Activated CD8-positive, alpha-beta memory T cell treated with anti-CD3 and anti-CD28 coated beads for 48 hours (primary cell): Measurements from ENCODE around the gene KCTD16.

ENCODE experiments used
- DNase-seq, 3 experiments: peaks; one replicate each; pipeline ENCODE4 v3.0.0-alpha.2; 2020; ENCODE audit warnings: low read depth in 2 of 3, low spot score in 2 of 3

KCTD16 gene

DNA sequence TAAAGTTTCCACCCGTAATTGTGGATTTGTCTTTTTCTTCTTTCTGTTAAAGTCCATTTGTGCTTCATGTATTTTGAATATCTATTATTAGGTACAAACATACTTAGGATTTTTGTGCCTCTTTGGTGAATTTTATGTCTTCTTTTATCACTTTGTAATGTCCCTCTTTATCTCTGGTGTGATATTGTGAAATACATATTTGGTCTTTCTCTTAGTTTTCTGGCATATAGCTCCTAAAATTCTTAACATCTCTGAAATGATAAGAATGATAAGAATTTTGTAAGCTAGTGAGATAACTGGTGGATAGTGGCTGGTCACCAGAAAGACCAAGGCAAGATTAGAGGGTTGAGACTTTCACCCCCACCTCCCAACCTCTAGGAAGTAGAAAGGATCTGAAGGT, 111.1 kb downstream of the KCTD16 start:
- no peak for DNase-seq

DNA sequence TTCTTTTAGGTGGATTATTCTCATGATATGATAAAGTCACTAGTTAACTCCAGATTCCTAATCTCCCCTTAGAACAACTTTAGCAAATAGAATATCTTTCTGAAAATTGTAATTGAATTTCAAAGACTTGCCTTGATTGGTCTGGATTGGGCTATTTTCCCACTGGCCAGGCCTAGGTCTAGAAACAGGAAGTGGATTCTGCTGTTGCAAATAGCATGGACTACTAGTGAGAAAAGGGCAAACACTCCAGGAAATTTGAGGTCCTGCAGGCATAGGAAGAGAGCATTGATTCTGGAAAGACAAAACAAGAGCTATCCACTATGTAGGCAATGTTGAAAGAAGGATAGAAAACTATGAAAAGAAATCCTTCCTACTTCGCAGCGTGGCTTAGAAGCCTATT, 113.4 kb downstream of the KCTD16 start:
- DNase-seq, result no peak

DNA sequence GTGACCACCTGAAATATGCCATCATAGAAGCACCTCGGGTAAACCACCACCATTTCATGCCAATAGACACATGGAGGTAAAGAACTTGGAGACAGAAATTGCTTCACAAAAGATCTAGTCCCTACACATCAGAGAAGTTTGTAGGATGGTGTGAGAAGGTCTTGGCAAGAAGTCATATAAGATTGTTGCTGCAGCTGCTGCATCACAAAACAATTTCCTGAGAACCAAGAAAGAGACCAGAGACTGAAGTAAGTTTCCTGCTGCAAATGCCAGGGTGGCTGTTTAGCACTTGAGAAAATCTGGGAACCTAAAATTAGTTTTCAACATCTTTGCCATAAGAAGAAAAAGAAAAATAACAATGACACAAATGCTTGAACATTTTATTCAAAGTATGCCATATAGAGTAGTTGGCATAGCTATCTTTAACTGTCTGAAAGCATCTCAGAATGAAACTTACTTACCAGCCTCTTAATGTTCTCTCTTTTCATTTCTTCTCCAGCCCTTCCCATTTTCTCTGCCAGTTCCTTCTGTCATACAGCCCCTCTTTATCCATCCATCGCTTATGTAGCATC, 114.3 kb downstream of the KCTD16 start:
- no peak for DNase-seq

DNA sequence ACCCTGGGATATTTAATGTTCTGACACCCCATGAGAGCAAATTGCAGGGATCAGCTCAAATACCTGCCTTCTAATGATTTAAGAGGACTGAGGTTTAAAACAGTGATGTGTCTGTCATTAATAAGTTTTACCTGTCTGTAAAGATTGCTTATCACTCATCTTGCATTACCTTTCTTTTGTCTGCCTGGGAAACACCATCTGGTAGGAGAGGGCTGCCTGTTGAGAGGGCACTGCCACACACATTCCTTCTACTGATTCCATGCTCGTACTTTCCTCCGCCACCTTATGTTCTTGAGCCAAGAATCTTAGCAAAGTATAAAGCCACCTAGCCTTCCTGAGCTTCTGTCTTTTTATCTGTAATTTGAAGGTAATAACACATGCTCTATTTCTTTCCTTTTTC, 118.6 kb downstream of the KCTD16 start:
- no peak for DNase-seq

DNA sequence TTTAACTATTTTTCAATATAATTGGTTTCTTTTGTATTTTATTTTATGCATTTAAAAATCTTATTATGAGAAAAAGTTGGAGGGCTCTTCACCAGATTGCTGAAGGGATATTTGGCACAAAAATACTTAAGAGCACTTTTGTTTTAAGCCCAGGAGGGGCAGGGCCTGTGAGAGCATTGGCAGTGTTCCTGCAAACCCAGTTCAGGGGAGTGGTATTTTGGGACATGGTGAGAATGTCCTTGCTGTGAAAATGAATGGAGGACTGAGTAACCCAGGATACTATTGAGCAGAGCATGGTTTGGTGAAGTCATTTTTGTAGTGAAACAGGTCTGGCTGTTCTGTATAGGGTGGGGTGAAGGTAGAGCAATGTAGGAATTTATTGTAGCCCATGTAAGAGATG, 121.4 kb downstream of the KCTD16 start:
- DNase-seq, result no peak

DNA sequence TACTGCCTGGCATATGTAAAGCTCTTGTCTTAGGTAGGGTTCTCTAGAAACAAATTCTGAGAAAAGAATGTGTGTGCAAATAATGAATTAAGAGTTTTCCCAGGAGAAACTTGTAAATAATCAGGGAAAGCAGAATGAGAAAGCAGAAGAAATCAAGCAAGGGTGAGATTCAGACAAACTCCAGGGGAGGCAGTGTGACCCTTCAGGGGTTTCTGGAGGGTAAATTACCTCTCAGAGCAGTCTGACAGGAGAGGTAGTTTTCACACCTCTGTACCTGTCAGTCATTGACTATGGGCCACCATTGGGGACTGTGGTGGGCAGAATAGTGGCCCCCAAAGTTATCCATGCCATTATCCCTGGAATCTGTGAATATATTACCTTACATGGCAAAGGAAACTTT, 124.6 kb downstream of the KCTD16 start:
- no peak for DNase-seq

DNA sequence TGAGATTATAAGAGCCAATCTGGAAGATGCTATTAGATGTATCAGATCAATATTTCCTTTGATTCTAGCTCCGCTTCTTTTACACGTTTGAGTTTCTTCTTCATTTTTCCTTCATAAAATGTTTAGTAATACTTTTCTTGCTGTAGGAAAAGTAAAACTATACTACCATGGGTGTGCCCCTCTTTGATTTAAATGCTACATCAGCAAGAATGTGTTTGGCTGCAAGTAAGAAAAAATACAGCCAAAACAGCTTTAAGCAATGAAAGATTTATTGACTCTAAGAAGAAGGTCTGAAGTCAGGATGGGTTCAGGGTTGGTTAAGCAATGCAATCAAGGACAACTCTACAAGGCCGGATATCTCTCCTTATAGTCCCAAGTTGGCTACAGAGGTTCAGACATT, 126.4 kb downstream of the KCTD16 start:
- no peak for DNase-seq

DNA sequence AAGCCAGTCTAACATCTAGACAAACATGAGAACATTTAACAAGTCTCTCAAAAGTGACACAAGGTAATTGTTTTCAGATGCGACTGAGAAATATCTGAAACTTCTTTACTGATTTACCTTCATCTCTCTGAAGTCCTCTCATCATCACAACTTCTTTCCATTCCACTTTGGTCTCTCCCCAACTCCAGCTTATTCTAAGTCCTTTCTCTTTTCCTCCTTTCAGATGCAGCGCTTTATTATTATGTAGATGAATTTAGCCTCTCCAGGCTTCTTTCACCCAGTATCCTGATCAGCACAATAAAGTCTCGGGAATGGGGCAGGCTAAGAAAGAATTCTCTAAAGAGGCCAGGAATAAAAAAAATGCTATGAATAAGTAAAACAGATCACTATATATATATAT, 128.0 kb downstream of the KCTD16 start:
- DNase-seq, result no peak

DNA sequence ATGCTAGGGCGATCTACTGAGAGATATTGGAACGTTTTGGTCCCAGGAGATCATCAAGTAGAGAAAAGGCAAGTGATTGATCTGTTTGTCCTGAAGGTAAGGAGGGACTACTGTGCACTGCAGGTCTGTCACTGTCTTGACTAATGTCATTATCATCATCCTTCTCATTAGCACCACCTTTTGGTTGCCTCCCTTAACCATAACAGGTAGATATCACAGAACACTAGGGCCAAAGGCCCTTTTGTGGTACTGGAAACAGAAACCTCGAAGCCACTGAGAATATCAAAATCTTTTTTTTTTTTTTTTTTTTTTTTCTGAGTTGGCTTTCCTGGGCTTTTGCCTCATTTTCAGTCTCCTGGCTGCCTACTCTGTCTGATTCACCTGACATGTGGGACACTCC, 134.0 kb downstream of the KCTD16 start:
- no peak for DNase-seq

DNA sequence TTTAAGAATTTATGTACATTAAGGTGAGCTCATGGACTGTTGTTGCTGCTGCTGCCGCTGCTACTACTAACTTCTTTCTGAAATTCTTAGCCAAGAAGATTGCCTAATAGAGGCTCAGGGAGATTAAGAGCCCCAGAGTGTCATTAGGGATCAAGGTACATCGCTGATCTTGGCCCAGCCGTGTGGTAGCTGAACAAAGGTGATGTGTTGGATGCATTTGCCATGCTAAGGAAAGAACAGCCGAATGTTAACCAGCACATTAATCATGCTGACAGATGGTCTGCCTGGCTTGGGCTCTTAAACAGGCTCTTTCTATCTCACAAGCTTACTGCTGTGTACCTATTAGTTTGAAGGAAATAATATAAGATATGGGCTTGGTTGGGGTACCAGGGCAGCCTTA, 137.1 kb downstream of the KCTD16 start:
- DNase-seq, result no peak

DNA sequence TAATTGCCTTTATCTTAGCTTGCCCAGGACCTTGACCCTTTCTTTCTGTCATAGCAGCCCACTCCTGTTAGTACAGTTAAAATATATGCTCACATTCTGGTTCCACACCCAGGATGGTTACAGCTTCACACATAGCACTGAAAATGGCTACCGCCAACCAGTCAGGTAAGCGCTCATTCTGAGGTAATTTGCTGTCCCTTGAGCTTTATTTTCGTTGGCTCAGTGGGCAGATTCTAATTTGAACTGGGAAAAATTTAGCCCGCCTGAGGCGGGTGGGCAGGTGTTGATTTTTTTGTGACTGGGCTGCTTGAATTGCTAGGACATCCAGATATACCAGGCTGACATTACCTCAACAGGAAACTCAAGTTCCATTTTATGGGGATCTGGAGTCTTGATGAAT, 137.5 kb downstream of the KCTD16 start:
- DNase-seq, result no peak

DNA sequence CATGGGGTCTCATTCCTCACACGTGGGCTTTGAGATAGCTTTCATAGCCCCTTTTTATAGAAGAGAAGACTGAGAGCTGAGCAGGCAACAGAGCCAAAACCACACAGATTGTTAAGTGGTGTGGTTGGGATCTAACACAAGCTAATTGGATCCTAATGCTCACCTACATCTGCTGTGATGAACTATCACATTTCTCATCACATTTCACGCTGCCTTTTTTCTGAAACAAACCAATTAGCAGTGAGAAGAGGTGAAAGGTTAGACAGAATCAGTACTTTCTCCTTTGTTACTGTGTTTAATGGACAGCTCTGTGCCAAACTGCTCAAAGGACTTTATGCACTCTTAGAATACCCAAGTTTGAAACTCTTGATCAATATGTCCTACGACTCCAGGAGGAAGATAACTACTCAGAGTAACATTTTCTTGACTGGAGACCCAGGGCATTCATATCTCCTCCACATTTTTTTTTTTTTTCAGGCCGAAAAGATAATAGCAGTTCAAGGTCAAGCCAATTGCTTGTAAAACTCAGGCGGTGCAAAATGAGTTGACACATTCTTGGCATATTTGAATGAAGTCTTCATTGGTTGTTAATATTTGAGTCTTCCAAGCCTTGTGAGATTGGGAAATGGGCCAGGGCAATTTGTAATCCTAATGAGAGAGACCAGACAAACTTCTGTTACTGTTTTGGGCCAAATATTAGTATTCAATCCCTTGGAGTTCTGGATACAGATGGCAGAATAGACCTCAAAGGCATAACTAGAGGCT, 138.4 kb downstream of the KCTD16 start:
- no peak for DNase-seq

DNA sequence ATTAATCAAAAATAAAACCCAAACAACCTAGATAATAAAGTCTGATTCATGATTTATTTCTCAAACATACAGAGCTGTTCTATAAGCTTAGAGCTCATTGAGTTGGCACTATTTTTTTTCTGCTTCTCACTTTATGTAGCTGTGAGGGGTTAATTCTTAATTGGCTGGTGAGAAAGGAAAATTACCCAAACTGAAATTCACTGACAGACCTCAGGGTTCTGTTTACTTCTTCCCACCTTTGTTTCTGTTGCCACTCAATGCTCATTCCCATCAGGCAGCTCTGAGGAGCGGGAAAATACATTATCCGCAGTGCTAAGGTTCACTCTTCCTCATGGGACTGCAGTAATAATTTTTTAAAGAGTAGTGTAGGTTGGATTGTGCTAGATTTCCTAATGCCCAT, 139.9 kb downstream of the KCTD16 start:
- no peak for DNase-seq

DNA sequence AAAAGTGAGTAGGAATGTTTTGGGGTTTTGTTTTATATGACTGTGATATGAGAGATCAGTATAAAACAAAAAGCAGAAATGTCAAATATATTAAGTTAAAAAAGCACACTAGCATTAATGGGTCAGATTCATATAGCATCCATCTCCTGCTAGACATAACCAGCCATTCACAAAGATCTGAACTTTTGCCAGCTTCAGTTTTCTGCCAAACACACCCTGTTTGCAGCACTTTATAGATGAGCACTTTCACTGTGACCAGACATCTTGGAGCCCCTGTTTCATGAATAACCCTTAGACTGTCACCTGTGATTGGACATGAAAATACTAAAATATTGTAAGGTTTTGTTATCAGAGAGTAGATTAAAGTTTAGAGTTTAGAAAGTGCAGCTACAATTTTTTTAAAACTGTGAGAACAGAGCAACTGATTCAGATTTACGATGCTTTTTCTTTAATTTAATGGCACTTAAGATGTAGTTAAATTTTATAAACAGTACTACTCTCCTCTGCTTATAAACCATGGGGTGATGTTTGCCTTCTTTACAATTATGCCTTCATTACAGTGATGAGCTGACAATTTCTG, 142.6 kb downstream of the KCTD16 start:
- no peak for DNase-seq

DNA sequence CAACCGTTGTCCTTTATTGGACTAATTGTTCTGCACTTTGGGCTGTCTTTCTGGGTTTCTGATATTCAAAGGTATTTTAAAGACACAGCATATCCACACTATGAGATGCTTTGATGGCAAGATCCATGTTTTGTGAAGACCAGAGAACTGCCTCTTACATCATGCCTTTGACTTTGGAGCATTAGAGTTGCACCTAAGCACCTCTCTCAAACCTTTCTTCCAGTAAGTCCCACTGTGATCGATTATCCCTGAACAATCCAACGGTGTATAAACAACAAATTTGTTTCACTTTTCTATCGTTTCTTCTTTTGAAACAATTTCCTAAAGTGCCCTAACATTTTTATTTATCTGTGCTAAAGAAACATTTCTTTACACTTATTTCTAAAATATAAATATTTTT, 144.4 kb downstream of the KCTD16 start:
- no peak for DNase-seq

DNA sequence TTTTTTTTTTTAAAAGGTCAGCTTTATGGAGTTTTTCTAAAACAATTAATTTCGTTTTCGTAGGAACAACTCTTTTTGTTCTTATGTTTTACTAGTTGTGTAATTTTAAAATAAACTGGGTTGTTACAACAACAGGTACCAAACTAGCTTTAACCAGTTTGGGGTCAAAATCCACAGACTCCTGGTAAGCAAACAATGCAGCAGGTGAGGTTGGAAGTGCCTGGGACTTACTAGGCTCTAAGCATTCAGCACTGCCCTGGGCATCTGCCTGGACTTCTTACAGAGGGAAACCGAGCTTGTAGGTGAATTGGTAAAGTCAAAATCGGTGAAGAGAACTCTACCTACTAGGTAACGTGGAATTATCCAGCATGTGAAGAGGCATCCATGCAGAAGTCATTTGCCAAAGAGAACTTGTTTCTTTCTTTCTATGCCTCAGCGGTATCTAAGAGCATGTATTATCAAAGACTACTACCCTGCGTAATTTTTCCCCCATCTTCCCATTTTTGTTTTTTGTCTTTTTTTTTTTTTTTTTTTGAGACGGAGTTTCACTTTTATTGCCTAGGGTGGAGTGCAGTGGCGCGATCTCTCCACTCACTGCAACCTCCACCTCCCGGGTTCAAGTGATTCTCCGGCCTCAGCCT, 145.4 kb downstream of the KCTD16 start:
- DNase-seq, result no peak

DNA sequence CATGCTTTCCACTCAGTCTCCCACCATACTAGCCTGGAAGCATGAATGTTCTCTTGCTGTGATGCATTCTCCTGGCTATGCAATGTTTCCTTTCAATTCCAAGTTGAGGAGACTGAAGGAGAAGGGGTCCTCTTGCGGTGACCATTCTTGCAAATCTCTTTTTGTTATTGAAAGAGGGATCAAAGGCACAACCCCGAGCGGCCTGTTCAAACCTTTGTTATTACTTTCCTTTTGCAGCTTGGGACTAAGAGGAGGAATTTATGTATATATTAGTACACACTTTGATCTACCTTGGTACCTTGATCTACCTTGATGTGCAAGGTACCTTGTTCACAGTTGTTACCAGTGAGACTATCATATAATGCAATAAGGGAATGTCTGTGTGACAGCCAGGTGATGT, 147.3 kb downstream of the KCTD16 start:
- no peak for DNase-seq

DNA sequence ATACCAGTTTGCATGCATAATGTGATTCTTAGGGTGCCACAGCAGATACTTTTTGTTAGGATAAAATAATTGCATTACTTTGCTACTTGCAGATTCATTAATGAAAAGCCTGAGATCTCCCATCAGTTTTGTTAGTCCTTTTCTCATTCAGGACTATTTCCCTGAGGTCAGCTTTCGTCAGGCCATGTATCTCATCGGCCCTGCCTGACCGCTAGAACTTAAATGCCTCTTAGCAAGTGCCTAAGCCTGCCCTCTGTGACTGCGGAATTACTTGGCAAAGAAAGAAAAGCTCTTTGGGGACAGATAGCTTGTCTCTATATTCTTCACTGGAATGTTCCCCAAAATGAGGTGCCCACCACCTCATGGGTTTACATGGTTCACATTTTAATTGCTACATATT, 147.8 kb downstream of the KCTD16 start:
- no peak for DNase-seq

DNA sequence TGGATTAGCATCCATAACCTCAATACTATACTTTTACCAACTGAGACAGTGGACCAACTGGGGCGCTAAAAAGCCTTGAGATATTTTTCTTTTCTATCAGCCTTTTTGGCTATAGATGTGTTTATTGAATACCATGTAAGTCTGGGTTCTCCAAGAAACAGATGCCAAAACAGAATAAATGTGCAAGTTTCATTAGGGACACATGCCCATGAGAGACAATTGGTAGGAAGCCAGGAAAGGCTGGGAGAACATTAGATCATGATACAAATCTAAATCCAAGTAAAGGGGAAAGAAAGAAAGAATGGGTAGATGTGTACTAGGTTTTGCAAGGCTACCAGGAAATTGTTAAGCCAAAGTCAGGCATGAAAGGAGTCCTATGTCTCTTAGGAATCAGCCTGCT, 152.5 kb downstream of the KCTD16 start:
- no peak for DNase-seq

DNA sequence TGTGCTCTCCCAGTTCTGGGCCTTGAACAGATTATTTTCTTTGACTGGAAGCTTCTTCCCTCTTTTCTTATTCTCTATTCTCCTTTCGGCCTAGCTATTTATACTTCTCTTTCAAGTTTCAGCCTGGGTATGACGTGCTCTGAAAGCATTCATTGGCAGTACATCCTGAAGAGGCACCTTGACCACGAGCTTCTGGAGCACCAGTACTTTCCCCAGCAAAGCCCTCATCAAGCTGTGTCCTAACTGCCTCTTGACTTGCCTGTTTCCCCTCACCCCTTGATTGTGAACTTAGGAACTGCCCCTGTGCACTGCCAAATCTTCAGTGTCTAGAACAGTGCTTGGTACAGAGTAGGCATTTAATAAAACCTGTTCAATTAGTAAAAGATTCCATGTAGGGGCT, 154.9 kb downstream of the KCTD16 start:
- no peak for DNase-seq

DNA sequence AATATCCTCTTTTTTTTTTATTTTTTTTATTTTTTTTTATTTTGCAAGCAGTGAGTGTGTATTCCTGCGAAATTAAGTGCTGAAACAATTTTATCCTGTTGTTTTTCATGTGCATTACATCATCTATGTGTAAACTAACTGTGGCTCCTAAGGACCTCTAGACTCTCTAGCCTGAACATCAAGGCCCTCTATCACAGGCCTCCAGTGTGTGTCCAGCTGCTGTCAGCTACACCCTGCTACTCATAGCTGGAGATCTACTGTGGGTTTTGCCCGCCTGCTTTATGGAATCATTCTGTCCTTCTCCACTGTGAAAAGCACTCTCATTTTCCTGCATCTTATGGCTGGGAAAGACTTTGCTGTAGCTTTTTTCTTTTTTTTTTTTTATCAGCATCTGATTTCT, 157.8 kb downstream of the KCTD16 start:
- no peak for DNase-seq

DNA sequence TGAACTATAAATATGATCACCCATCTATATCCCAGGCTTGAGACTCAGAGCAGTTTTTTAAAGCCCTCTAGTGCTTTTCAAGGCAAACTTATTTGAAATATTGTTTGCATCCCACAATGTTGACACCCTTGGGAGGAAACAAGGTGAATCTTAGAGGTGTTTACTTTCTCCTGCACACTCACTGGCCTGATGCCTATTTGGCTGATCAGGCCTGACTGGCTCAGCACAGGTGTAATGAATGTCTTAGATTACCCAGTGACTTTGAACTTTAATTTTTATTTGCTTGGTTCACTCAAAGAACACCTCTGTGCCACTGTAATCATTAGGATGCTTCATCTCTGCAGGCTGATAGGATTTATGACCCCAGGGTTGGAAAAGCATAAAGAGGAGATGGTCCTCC, 158.3 kb downstream of the KCTD16 start:
- no peak for DNase-seq
